ENCODE results near the gene ROPN1.

Gene ROPN1

GRCh38 chr3:123941542-123941941, 50.4 kb downstream of the ROPN1 start:
- no peak for DNase-seq

- DNase-seq: no peak
Observed at GRCh38 chr3:123941121-123941520, 50.8 kb downstream of the ROPN1 start.

- DNase-seq: no peak
Observed at GRCh38 chr3:123939706-123940105, 52.2 kb downstream of the ROPN1 start.

- no peak for DNase-seq
Observed at GRCh38 chr3:123936400-123936799, 55.5 kb downstream of the ROPN1 start.

- DNase-seq: no peak
Observed at GRCh38 chr3:123935830-123936229, 56.1 kb downstream of the ROPN1 start.

GRCh38 chr3:123934250-123934649, 57.7 kb downstream of the ROPN1 start:
- no peak for DNase-seq

GRCh38 chr3:123930445-123930844, 61.5 kb downstream of the ROPN1 start:
- no peak for DNase-seq

- DNase-seq: no peak
Observed at GRCh38 chr3:123929325-123929724, 62.6 kb downstream of the ROPN1 start.

- DNase-seq: no peak
Observed at GRCh38 chr3:123926396-123926795, 65.5 kb downstream of the ROPN1 start.

GRCh38 chr3:123920868-123921267, 71.1 kb downstream of the ROPN1 start:
- DNase-seq: no peak

- DNase-seq: no peak
Observed at GRCh38 chr3:123920383-123920782, 71.5 kb downstream of the ROPN1 start.

- no peak for DNase-seq
Observed at GRCh38 chr3:123919353-123919752, 72.6 kb downstream of the ROPN1 start.
